Pancreas (tissue), 10 donors: Measurements from ENCODE around the gene KCNK15. TPM values are rescaled to one million over a fixed set of nuclear protein-coding genes. Genes with fewer than 3 reads are reported as not detected.
A peak's percentile ranks its signal among the peaks of the same experiment; 100 is the strongest.
"Not testable (repeated sequence)": the region's sequence is repeated elsewhere in the genome, so short reads cannot be mapped to it uniquely, and the experiment has no call there.

Source experiments
- ATAC-seq, 4 donors: fragments of 200-7000 bp; cut with Tn5 transposase; one replicate each; pipeline versions ENCODE4 v1.8.0 to v1.9.1; 2020; ENCODE audit warnings: mild to moderate bottlenecking in 4 of 4, moderate library complexity in 4 of 4
- DNase-seq, 6 donors: peaks; one replicate each; pipeline ENCODE4 v3.0.0-alpha.2; 2020
- FAIRE-seq: peaks from 2 replicates; lab custom pipeline; 2012; peaks lifted over from hg19 to GRCh38; lab: Jason Lieb, UNC
- H3K27ac ChIP-seq, 4 donors: fragments of 200-600 bp; sonication (generic); 1 replicate in 3 of 4; 2 replicates in 1 of 4; pipeline versions ENCODE4 v1.5.0 to v1.8.0; 2020
- H3K27me3 ChIP-seq, 4 donors: fragments of 200-600 bp; one replicate each; pipeline ENCODE4 v1.8.0; 2021
- H3K36me3 ChIP-seq, 3 donors: fragments of 200-600 bp; sonication (generic) in 1 of 3; one replicate each; pipeline versions ENCODE4 v1.5.0 to v1.8.0; 2020 to 2021
- H3K4me1 ChIP-seq, 3 donors: fragments of 200-600 bp; one replicate each; pipeline ENCODE4 v1.8.0; 2021
- H3K4me3 ChIP-seq, 4 donors: fragments of 200-600 bp; sonication (generic) in 2 of 4; one replicate each; pipeline versions ENCODE4 v1.5.0 to v1.8.0; 2020 to 2021
- H3K9me3 ChIP-seq, 4 donors: fragments of 200-600 bp; one replicate each; pipeline ENCODE4 v1.8.0; 2021
- CTCF ChIP-seq, 4 donors: fragments of 200-600 bp; sonication (generic) in 3 of 4; IDR thresholded peaks; one replicate each; pipeline versions ENCODE4 v1.5.0 to v1.8.0; 2021; ENCODE audit warnings: antibody characterized with exemption in 4 of 4
- WGBS, 2 donors: extraction: QIAGEN DNeasy Blood & Tissue Kit; methylation state at CpG; one replicate each; pipeline ENCODE4 v1.1.7; 2013; 5-methylcytosine and 5-hydroxymethylcytosine counted together
- intact Hi-C, 3 donors: fragments of 100-400 bp; cut with DNase I; formaldehyde crosslinking; loops; one replicate each; pipeline versions ENCODE4 v1.11.1 to v1.14.2; 2022
- polyA plus RNA-seq, 2 donors: library from polyadenylated mRNA; stranded (reverse); fragments of 200-250 nt; gene quantifications; one replicate each; pipeline ENCODE4 v1.2.3, GENCODE V29; 2013
- total RNA-seq, 6 donors: library from RNA; stranded (reverse); fragmentation: NEBNext Ultra II Directional in 4 of 6; extraction: Animal tissue kit (Norgen Biotek cat#: 25700) in 4 of 6; gene quantifications; one replicate each; pipeline versions ENCODE4 v1.2.1 to v1.2.4, GENCODE V29; 2021 to 2023
- donor health status: healthy with polysubstance abuse.
- donor health status: DM: no; HTN: no; CAD: no; lungs with moderate emphysema.
- donor health status: DM: no; HTN: no; CAD: no.
- donor health status: control.
- donor health status: control.
- donor health status: Bipolar disorder and iron deficiency.
- donor health status: DM: yes; HTN: yes; CAD: no.
- donor health status: DM: no; HTN: no; CAD: no.
- donor health status: DM: no; HTN: no; CAD: no.
- donor health status: DM: yes; HTN: yes; CAD: no.

KCNK15 gene
- total RNA-seq = 1 to 10 TPM in 3 of 6 donors, under 1 TPM in 3; 0.75 to 2.5 (median 1.4) TPM
- 1 to 10 TPM in 1 of 2 donors, under 1 TPM in 1; 0.42 to 1.1 TPM for polyA plus RNA-seq

- TF ChIP-seq CTCF (IDR thresholded peaks at IDR 0.05) = no peak
- no peak for FAIRE-seq
- H3K27me3 ChIP-seq = no peaks in the 10 kb centered on the region
- 1% methylated on average over 61 to 81 of the region's 81 CpGs for WGBS, 2 donors
- H3K4me3 ChIP-seq = peak within 1 kb of the TSS; percentile 26 to 53 (median 41)
- peak; percentile 42 to 68 (median 64) for ATAC-seq
- DNase-seq = peak; percentile 29 to 77 (median 58)
- H3K4me1 ChIP-seq = peaks cover 0 to 16% (median 0%) of the 10 kb centered on the region in 3 donors
- no peaks in the 10 kb centered on the region for H3K36me3 ChIP-seq
- H3K9me3 ChIP-seq = no peaks in the 10 kb centered on the region
- intact Hi-C loops = loop anchor here in 2 of 3 donors (5.0 kb wide), 2 partner anchors 117 to 122 kb away; no protein-coding TSS in a partner anchor
- peak within 1 kb of the TSS in 3 of 4 donors; percentile 20 to 74 (median 42) for H3K27ac ChIP-seq
Measured at GRCh38 chr20:44745598-44746366, at the start of gene KCNK15. Gene KCNK15, plus strand, starts transcription at chr20:44745865. Its CDS starts 46 bp downstream, at chr20:44745911.

GRCh38 chr20:44696315-44696714 lies 49.4 kb upstream of the KCNK15 start:
- DNase-seq (no peak), ATAC-seq (no peak), FAIRE-seq (no peak)
- H3K4me1 ChIP-seq = peaks cover 0 to 3% (median 0%) of the 10 kb centered on the region in 3 donors
- H3K27ac ChIP-seq = no peak overlapping the region
- no peaks in the 10 kb centered on the region for H3K9me3 ChIP-seq
- TF ChIP-seq CTCF (IDR thresholded peaks at IDR 0.05) = no peak
- 86 to 88% methylated on average over 3 of the region's 3 CpGs for WGBS, 2 donors
- no peaks in the 10 kb centered on the region for H3K36me3 ChIP-seq
- intact Hi-C loops = no loop called here
- H3K4me3 ChIP-seq = no peak overlapping the region
- no peaks in the 10 kb centered on the region for H3K27me3 ChIP-seq

- H3K27ac ChIP-seq, H3K36me3 ChIP-seq, ATAC-seq, FAIRE-seq, intact Hi-C loops, H3K4me1 ChIP-seq, H3K27me3 ChIP-seq, DNase-seq, H3K4me3 ChIP-seq, H3K9me3 ChIP-seq: not testable (repeated sequence)
- 84 to 90% methylated on average over 5 of the region's 5 CpGs for WGBS, 2 donors
Measured at GRCh38 chr20:44697041-44697440, 48.6 kb upstream of the KCNK15 start.

- intact Hi-C loops = no loop called here
- no peak for FAIRE-seq
- H3K36me3 ChIP-seq = no peaks in the 10 kb centered on the region
Measured at GRCh38 chr20:44698351-44698750, 47.3 kb upstream of the KCNK15 start.

GRCh38 chr20:44700306-44700705 lies 45.4 kb upstream of the KCNK15 start:
- no peak for DNase-seq

More at GRCh38 chr20:44698351-44698750, 47.3 kb upstream of the KCNK15 start:
- Histone ChIP-seq H3K9me3 (no peaks in the 10 kb centered on the region), H3K4me3 (no peak overlapping the region), H3K27ac (no peak overlapping the region), H3K4me1 (no peaks in the 10 kb centered on the region), H3K27me3 (no peaks in the 10 kb centered on the region)
- no peak for TF ChIP-seq CTCF (IDR thresholded peaks at IDR 0.05)
- DNase-seq (no peak), ATAC-seq (no peak)
- WGBS, 2 donors = 42 to 62% methylated on average over 3 of the region's 3 CpGs

More at GRCh38 chr20:44700306-44700705, 45.4 kb upstream of the KCNK15 start:
- Histone ChIP-seq H3K4me3 (no peak overlapping the region), H3K4me1 (no peaks in the 10 kb centered on the region), H3K27me3 (no peaks in the 10 kb centered on the region), H3K9me3 (no peaks in the 10 kb centered on the region), H3K36me3 (no peaks in the 10 kb centered on the region), H3K27ac (no peak overlapping the region)
- FAIRE-seq (no peak), ATAC-seq (no peak)
- 74 to 82% methylated on average over 11 of the region's 11 CpGs for WGBS, 2 donors
- TF ChIP-seq CTCF (IDR thresholded peaks at IDR 0.05) = no peak
- intact Hi-C loops = no loop called here
